ENCODE data around the gene PCIF1.

Gene PCIF1

GRCh38 chr20:45890985-45891983 is 43.2 kb upstream of the PCIF1 start, which contains the start of the genes CTSA and NEURL2 (continued):
- TF ChIP-seq ZFP41 (tag by site-specific recombination; IDR thresholded peaks at IDR 0.05; ENCODE audit: borderline replicate concordance) (no peak), ZNF146 (tag by site-specific recombination; IDR thresholded peaks at IDR 0.05) (peak; percentile 87; the same call in 1 of the 2 replicates), ZNF155 (tag by site-specific recombination; IDR thresholded peaks at IDR 0.05) (no peak), ZNF664 (tag by site-specific recombination; IDR thresholded peaks at IDR 0.05) (0 out of 2 replicates have a peak, but pooled peaks have one; percentile 53), ZNF2 (tag by site-specific recombination; IDR thresholded peaks at IDR 0.05) (peak; percentile 81; the same call in 1 of the 2 replicates), MEIS1 (CRISPR knock-in tag; IDR thresholded peaks at IDR 0.05; ENCODE audit: borderline replicate concordance) (no peak), ZNF24 (tag by site-specific recombination; IDR thresholded peaks at IDR 0.05) (peak; percentile 99), ZNF777 (tag by site-specific recombination; IDR thresholded peaks at IDR 0.05; ENCODE audit: borderline replicate concordance) (no peak), ZNF660 (tag by site-specific recombination; IDR thresholded peaks at IDR 0.05) (peak; percentile 32; the same call in 1 of the 2 replicates), ZNF792 (tag by site-specific recombination; IDR thresholded peaks at IDR 0.05) (no peak), ZNF157 (tag by site-specific recombination; IDR thresholded peaks at IDR 0.05) (no peak), ZNF791 (tag by site-specific recombination; IDR thresholded peaks at IDR 0.05) (no peak), ZBTB21 (tag by site-specific recombination; IDR thresholded peaks at IDR 0.05) (peak; percentile 69), ZSCAN16 (tag by site-specific recombination; IDR thresholded peaks at IDR 0.05) (no peak), YY2 (tag by site-specific recombination; IDR thresholded peaks at IDR 0.05) (peak; percentile 96), SP3 (tag by site-specific recombination; IDR thresholded peaks at IDR 0.05) (peak; percentile 90), ZNF623 (tag by site-specific recombination; IDR thresholded peaks at IDR 0.05) (no peak), ZFHX2 (tag by site-specific recombination; conservative IDR thresholded peaks at IDR 0.05) (peak; percentile 79), ZNF280D (tag by site-specific recombination; IDR thresholded peaks at IDR 0.05) (no peak), ZXDB (tag by site-specific recombination; IDR thresholded peaks at IDR 0.05) (peak; percentile 98), ZNF433 (tag by site-specific recombination; IDR thresholded peaks at IDR 0.05; ENCODE audit: low read depth) (no peak), ZNF677 (tag by site-specific recombination; IDR thresholded peaks at IDR 0.05) (no peak), BCL11B (tag by site-specific recombination; IDR thresholded peaks at IDR 0.05; ENCODE audit: low read depth) (peak; percentile 85), ZNF449 (tag by site-specific recombination; IDR thresholded peaks at IDR 0.05) (no peak), ZNF585B (tag by site-specific recombination; IDR thresholded peaks at IDR 0.05) (no peak), ZFP3 (tag by site-specific recombination; IDR thresholded peaks at IDR 0.05; ENCODE audit: low read depth) (no peak), FEZF1 (tag by site-specific recombination; IDR thresholded peaks at IDR 0.05) (no peak), ZBTB6 (tag by site-specific recombination; IDR thresholded peaks at IDR 0.05) (no peak), ZBTB44 (tag by site-specific recombination; IDR thresholded peaks at IDR 0.05) (no peak), SP7 (tag by site-specific recombination; IDR thresholded peaks at IDR 0.05) (peak; percentile 93), ZBTB20 (tag by site-specific recombination; IDR thresholded peaks at IDR 0.05) (peak; percentile 77), ZIC2 (tag by site-specific recombination; IDR thresholded peaks at IDR 0.05) (peak; percentile 90), ZNF184 (tag by site-specific recombination; IDR thresholded peaks at IDR 0.05) (no peak), ZNF311 (tag by site-specific recombination; IDR thresholded peaks at IDR 0.05; ENCODE audit: borderline replicate concordance) (no peak), ZNF629 (tag by site-specific recombination; IDR thresholded peaks at IDR 0.05) (peak; percentile 82)

Data from HEK293 (cell line).